K562 (cell line): ENCODE results near the gene SRGN. TPM values are rescaled to one million over a fixed set of nuclear protein-coding genes. Genes with fewer than 3 reads are reported as not detected.

ENCODE experiments used
- CEBPB ChIP-seq: fragments of 450-650 bp; IDR thresholded peaks from 2 replicates; pipeline ENCODE4 v1.6.1; 2016; ENCODE audit warnings: missing genetic modification characterization, missing compliant biosample characterization
- CHD2 ChIP-seq: IDR thresholded peaks from 2 replicates; pipeline ENCODE4 v1.6.1; 2011; ENCODE audit warnings: low read depth, low read length
- CSDE1 ChIP-seq, 2 experiments: fragments of 450-650 bp; IDR thresholded peaks; 2 replicates each; pipeline ENCODE4 v1.6.1; 2016; ENCODE audit warnings: mild to moderate bottlenecking in 1 of 2
- DPF2 ChIP-seq: fragments of 450-650 bp; IDR thresholded peaks from 2 replicates; pipeline ENCODE4 v1.6.1; 2016
- EP300 ChIP-seq: IDR thresholded peaks from 2 replicates; pipeline ENCODE4 v1.6.1; 2012; ENCODE audit warnings: low read length, improper control_type of control experiment
- ETS2 ChIP-seq: IDR thresholded peaks from 2 replicates; pipeline ENCODE4 v1.6.1; 2016; ENCODE audit warnings: borderline replicate concordance, missing genetic modification characterization, mild to moderate bottlenecking, moderate library complexity, missing compliant biosample characterization; ENCODE audit not compliant: poor library complexity, severe bottlenecking
- ETV1 ChIP-seq: fragments of 450-650 bp; conservative IDR thresholded peaks from 2 replicates; pipeline ENCODE4 v1.6.1; 2016; ENCODE audit warnings: missing genetic modification characterization, control low read depth, low read depth, missing compliant biosample characterization
- GTF2A2 ChIP-seq: IDR thresholded peaks from 2 replicates; pipeline ENCODE4 v1.6.1; 2016; ENCODE audit warnings: mild to moderate bottlenecking, missing genetic modification characterization, missing compliant biosample characterization
- GTF2E2 ChIP-seq: fragments of 200-800 bp; sonication (Bioruptor generic); IDR thresholded peaks from 2 replicates; pipeline ENCODE4 v1.6.1; 2016; ENCODE audit warnings: missing genetic modification characterization, missing compliant biosample characterization
- KAT7 ChIP-seq: sonication (generic); formaldehyde crosslinking; IDR thresholded peaks from 2 replicates; pipeline ENCODE4 v1.8.0; 2022; ENCODE audit warnings: missing genetic modification reagents, mild to moderate bottlenecking, borderline replicate concordance
- L3MBTL2 ChIP-seq: fragments of 450-650 bp; IDR thresholded peaks from 2 replicates; pipeline ENCODE4 v1.6.1; 2016; ENCODE audit warnings: mild to moderate bottlenecking, moderate library complexity
- NR2C2 ChIP-seq, 2 experiments: fragments of 200-800 bp in 1 of 2; sonication (Bioruptor generic) in 1 of 2; sonication (generic) in 1 of 2; formaldehyde crosslinking in 1 of 2; IDR thresholded peaks; 2 replicates each; pipeline versions ENCODE4 v1.6.1 to v1.8.0; 2016 to 2022; ENCODE audit warnings: mild to moderate bottlenecking in 1 of 2, missing compliant biosample characterization in 1 of 2, missing genetic modification characterization in 1 of 2, missing genetic modification reagents in 1 of 2
- RAD51 ChIP-seq: fragments of 450-650 bp; IDR thresholded peaks from 2 replicates; pipeline ENCODE4 v1.7.1; 2016; ENCODE audit warnings: low read depth, mild to moderate bottlenecking, borderline replicate concordance
- RCOR1 ChIP-seq, 2 experiments: IDR thresholded peaks; 2 replicates each; pipeline ENCODE4 v1.6.1; 2012; ENCODE audit warnings: low read depth in 2 of 2, low read length in 2 of 2, borderline replicate concordance in 1 of 2, improper control_type of control experiment in 1 of 2
- SMAD1 ChIP-seq: fragments of 150-350 bp; IDR thresholded peaks from 2 replicates; pipeline ENCODE4 v1.6.1; 2014; ENCODE audit warnings: low read length, low read depth; ENCODE audit not compliant: partially characterized antibody
- ZBTB7A ChIP-seq: IDR thresholded peaks from 2 replicates; pipeline ENCODE4 v1.6.1; 2011; ENCODE audit warnings: low read depth, mild to moderate bottlenecking, low read length, moderate library complexity, borderline replicate concordance; ENCODE audit not compliant: control insufficient read depth
- ZNF134 ChIP-seq: fragments of 250-450 bp; sonication (Bioruptor Pico); conservative IDR thresholded peaks from 2 replicates; pipeline ENCODE4 v1.4.0; 2020
- ZNF175 ChIP-seq: fragments of 200-800 bp; sonication (Bioruptor generic); IDR thresholded peaks from 2 replicates; pipeline ENCODE4 v1.6.1; 2016; ENCODE audit warnings: low read depth, mild to moderate bottlenecking, missing genetic modification characterization, missing compliant biosample characterization
- ZNF408 ChIP-seq: fragments of 250-450 bp; sonication (Bioruptor Pico); IDR thresholded peaks from 2 replicates; pipeline ENCODE4 v1.4.0; 2020; ENCODE audit warnings: low read depth, mild to moderate bottlenecking, moderate library complexity
- ZNF77 ChIP-seq: fragments of 250-450 bp; sonication (Bioruptor Pico); IDR thresholded peaks from 2 replicates; pipeline ENCODE4 v1.5.0; 2020
- polyA plus RNA-seq, 8 experiments: library from polyadenylated mRNA; depleted of rRNA in 4 of 8; stranded (reverse) in 5 of 8; unstranded in 3 of 8; fragments of >200 nt; fragmentation: Nextera tagmentation in 2 of 8; fragmentation: Illumina TruSeq in 1 of 8; extraction: Ambion mirVana in 2 of 8; extraction: Trizol in 1 of 8; gene quantifications; 2 replicates each; pipeline versions ENCODE4 v1.2.1 to v1.2.3, GENCODE V29; 2011 to 2014; ENCODE audit warnings: inconsistent platforms in 1 of 8, missing spikeins in 1 of 8
- total RNA-seq, 7 experiments: library from RNA; depleted of rRNA in 6 of 7; stranded (reverse); fragments of >200 nt in 6 of 7; fragmentation: Illumina TruSeq in 2 of 7; extraction: Trizol in 2 of 7; gene quantifications; 2 replicates each; pipeline versions ENCODE4 v1.2.1 to v1.2.3, GENCODE V29; 2011 to 2021; ENCODE audit warnings: low replicate concordance in 1 of 7
- TF ChIP-seq, protein P1 (sequence below): sonication (generic); formaldehyde crosslinking; IDR thresholded peaks from 2 replicates; pipeline ENCODE4 v1.8.0; 2022; ENCODE audit warnings: mild to moderate bottlenecking, missing genetic modification reagents
- TF ChIP-seq, protein P2 (sequence below): fragments of 450-650 bp; IDR thresholded peaks from 2 replicates; pipeline ENCODE4 v1.6.1; 2014; ENCODE audit warnings: low read depth, mild to moderate bottlenecking, moderate library complexity, borderline replicate concordance
- TF ChIP-seq, protein P3 (sequence below): sonication (generic); formaldehyde crosslinking; IDR thresholded peaks from 2 replicates; pipeline ENCODE4 v1.8.1; 2023; ENCODE audit warnings: mild to moderate bottlenecking, missing genetic modification reagents
- TF ChIP-seq, protein P4 (sequence below): sonication (generic); IDR thresholded peaks from 2 replicates; pipeline ENCODE4 v1.6.1; 2016

Gene SRGN
- total and polyA plus RNA-seq, 9 of the 15 experiments (the other 6 are each of a cell fraction or from before 2014, with no cell fraction given): 136 to 304 (median 180) TPM

DNA sequence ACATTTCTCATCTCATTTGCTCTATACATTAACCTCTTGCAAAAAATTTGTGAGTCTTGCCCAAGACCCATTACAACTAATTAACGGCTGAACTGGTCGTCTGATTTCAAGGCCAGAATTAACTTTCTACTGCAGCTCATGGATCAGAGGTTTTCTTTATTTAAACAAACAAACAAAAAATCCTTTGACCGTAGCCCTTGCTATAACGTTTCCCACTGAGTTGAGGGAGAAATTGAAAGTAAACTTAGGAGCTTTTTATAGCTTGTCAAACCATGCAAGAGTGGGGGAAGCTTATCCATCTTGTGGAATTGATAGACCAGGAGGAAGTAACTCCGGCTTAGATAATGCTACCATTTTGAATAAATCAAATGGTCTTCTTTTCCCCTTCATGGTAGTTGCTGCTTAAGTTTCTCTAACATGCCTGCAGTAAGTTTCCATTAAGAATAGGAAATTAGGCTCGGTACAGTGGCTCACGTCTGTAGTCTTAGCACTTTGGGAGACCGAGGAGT lies 3.3 kb downstream of the SRGN start (continued):
- TF ChIP-seq DPF2 (no peak), CSDE1 (IDR thresholded peaks at IDR 0.05) (no peak), ZNF134 (no peak), ZNF77 (CRISPR knock-in tag) (no peak), CEBPB (tag) (peak; percentile 73), SMAD1 (no peak), EP300 (peak; percentile 16; the same call in 1 of the 2 replicates), GTF2E2 (0 out of 2 replicates have a peak, but pooled peaks have one; percentile 43), GTF2A2 (no peak), L3MBTL2 (no peak), NR2C2 (CRISPR knock-in tag; IDR thresholded peaks at IDR 0.05) (no peak), NR2C2 (tag; IDR thresholded peaks at IDR 0.05) (no peak), ETS2 (tag) (no peak), ZBTB7A (no peak), CHD2 (no peak), KAT7 (CRISPR knock-in tag) (no peak), RCOR1 (IDR thresholded peaks at IDR 0.05; ENCODE audit: borderline replicate concordance in 1 of 2, low read depth in 2 of 2, low read length in 2 of 2) (no peak), ETV1 (tag) (peak; percentile 30; the same call in 1 of the 2 replicates), ZNF408 (CRISPR knock-in tag) (no peak), ZNF175 (no peak), RAD51 (no peak)
- TF ChIP-seq, protein P1, sequence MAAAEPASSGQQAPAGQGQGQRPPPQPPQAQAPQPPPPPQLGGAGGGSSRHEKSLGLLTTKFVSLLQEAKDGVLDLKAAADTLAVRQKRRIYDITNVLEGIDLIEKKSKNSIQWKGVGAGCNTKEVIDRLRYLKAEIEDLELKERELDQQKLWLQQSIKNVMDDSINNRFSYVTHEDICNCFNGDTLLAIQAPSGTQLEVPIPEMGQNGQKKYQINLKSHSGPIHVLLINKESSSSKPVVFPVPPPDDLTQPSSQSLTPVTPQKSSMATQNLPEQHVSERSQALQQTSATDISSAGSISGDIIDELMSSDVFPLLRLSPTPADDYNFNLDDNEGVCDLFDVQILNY (CRISPR knock-in tag): no peak
- TF ChIP-seq, protein P2, sequence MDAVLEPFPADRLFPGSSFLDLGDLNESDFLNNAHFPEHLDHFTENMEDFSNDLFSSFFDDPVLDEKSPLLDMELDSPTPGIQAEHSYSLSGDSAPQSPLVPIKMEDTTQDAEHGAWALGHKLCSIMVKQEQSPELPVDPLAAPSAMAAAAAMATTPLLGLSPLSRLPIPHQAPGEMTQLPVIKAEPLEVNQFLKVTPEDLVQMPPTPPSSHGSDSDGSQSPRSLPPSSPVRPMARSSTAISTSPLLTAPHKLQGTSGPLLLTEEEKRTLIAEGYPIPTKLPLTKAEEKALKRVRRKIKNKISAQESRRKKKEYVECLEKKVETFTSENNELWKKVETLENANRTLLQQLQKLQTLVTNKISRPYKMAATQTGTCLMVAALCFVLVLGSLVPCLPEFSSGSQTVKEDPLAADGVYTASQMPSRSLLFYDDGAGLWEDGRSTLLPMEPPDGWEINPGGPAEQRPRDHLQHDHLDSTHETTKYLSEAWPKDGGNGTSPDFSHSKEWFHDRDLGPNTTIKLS: 0 out of 2 replicates have a peak, but pooled peaks have one; percentile 0
- TF ChIP-seq, protein P3, sequence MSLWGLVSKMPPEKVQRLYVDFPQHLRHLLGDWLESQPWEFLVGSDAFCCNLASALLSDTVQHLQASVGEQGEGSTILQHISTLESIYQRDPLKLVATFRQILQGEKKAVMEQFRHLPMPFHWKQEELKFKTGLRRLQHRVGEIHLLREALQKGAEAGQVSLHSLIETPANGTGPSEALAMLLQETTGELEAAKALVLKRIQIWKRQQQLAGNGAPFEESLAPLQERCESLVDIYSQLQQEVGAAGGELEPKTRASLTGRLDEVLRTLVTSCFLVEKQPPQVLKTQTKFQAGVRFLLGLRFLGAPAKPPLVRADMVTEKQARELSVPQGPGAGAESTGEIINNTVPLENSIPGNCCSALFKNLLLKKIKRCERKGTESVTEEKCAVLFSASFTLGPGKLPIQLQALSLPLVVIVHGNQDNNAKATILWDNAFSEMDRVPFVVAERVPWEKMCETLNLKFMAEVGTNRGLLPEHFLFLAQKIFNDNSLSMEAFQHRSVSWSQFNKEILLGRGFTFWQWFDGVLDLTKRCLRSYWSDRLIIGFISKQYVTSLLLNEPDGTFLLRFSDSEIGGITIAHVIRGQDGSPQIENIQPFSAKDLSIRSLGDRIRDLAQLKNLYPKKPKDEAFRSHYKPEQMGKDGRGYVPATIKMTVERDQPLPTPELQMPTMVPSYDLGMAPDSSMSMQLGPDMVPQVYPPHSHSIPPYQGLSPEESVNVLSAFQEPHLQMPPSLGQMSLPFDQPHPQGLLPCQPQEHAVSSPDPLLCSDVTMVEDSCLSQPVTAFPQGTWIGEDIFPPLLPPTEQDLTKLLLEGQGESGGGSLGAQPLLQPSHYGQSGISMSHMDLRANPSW (CRISPR knock-in tag): no peak
- TF ChIP-seq, protein P4, sequence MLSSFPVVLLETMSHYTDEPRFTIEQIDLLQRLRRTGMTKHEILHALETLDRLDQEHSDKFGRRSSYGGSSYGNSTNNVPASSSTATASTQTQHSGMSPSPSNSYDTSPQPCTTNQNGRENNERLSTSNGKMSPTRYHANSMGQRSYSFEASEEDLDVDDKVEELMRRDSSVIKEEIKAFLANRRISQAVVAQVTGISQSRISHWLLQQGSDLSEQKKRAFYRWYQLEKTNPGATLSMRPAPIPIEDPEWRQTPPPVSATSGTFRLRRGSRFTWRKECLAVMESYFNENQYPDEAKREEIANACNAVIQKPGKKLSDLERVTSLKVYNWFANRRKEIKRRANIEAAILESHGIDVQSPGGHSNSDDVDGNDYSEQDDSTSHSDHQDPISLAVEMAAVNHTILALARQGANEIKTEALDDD: 0 out of 2 replicates have a peak, but pooled peaks have one; percentile 13
- TF ChIP-seq, all 486 proteins: peak for 20
